Psoas muscle (tissue), 8 donors: ENCODE data around the gene ZNF607. TPM values are rescaled to one million over a fixed set of nuclear protein-coding genes. Genes with fewer than 3 reads are reported as not detected.
A peak's percentile ranks its signal among the peaks of the same experiment; 100 is the strongest.

Source experiments
- ATAC-seq, 4 donors: fragments of 200-7000 bp; cut with Tn5 transposase; one replicate each; pipeline ENCODE4 v1.9.1; 2020; ENCODE audit warnings: moderate library complexity in 3 of 4, mild to moderate bottlenecking in 2 of 4
- DNase-seq, 2 donors: peaks; one replicate each; pipeline ENCODE4 v3.0.0-alpha.2; 2020
- H3K27ac ChIP-seq: fragments of 200-600 bp; one replicate; pipeline ENCODE4 v1.8.0; 2022
- H3K27me3 ChIP-seq, 3 donors: fragments of 200-600 bp in 1 of 3; one replicate each; pipeline versions ENCODE4 v1.6.1 to v1.8.0; 2013 to 2022; ENCODE audit warnings: low read length in 2 of 3, mild to moderate bottlenecking in 2 of 3, moderate library complexity in 1 of 3; ENCODE audit not compliant: insufficient read depth in 3 of 3
- H3K36me3 ChIP-seq, 2 donors: fragments of 200-600 bp in 1 of 2; one replicate each; pipeline versions ENCODE4 v1.6.1 to v1.8.0; 2013 to 2022; ENCODE audit warnings: low read depth in 1 of 2, mild to moderate bottlenecking in 1 of 2, moderate library complexity in 1 of 2; ENCODE audit not compliant: insufficient read depth in 1 of 2
- H3K4me1 ChIP-seq: fragments of 200-600 bp; one replicate; pipeline ENCODE4 v1.8.0; 2022
- H3K4me3 ChIP-seq: fragments of 200-600 bp; one replicate; pipeline ENCODE4 v1.8.0; 2022; ENCODE audit warnings: mild to moderate bottlenecking
- H3K9me3 ChIP-seq: fragments of 200-600 bp; one replicate; pipeline ENCODE4 v1.8.0; 2022
- CTCF ChIP-seq: fragments of 200-600 bp; IDR thresholded peaks from one replicate; pipeline ENCODE4 v1.8.0; 2022; ENCODE audit warnings: antibody characterized with exemption
- WGBS, 3 donors: extraction: QIAGEN DNeasy Blood & Tissue Kit; methylation state at CpG; one replicate each; pipeline versions ENCODE4 v1.1.6 to v1.1.7; 2013; 5-methylcytosine and 5-hydroxymethylcytosine counted together
- intact Hi-C, 2 donors: fragments of 100-400 bp; cut with DNase I; formaldehyde crosslinking; loops; one replicate each; pipeline versions ENCODE4 v1.11.0 to v1.14.2; 2022
- polyA plus RNA-seq, 3 donors: library from polyadenylated mRNA; stranded (reverse); fragments of 200-250 nt; gene quantifications; one replicate each; pipeline ENCODE4 v1.2.3, GENCODE V29; 2013
- total RNA-seq, 4 donors: library from RNA; stranded (reverse); fragmentation: NEBNext Ultra II Directional in 2 of 4; extraction: Animal tissue kit (Norgen Biotek cat#: 25700) in 2 of 4; gene quantifications; one replicate each; pipeline versions ENCODE4 v1.2.1 to v1.2.4, GENCODE V29; 2021 to 2023
- donor health status: healthy with polysubstance abuse.
- donor health status: DM: no; HTN: no; CAD: no; lungs with moderate emphysema.
- donor health status: Bipolar disorder and iron deficiency.
- donor health status: healthy.
- donor health status: DM: yes; HTN: yes; CAD: no.
- donor health status: DM: no; HTN: no; CAD: no.
- donor health status: DM: no; HTN: no; CAD: no.
- donor health status: DM: yes; HTN: yes; CAD: no.

The ZNF607 gene
- total and polyA plus RNA-seq, 7 donors, result 1.2 to 5.8 (median 1.5) TPM

- no peaks in the 10 kb centered on the region for H3K27me3 ChIP-seq
- peaks cover 0 to 7% of the 10 kb centered on the region in 2 donors for H3K36me3 ChIP-seq
- WGBS, 3 donors, result 7 to 8% (median 7%) methylated on average over 8 of the region's 8 CpGs
- TF ChIP-seq CTCF, result no peak
- peak overlapping the region; percentile 57 for H3K27ac ChIP-seq
- H3K4me3 ChIP-seq, result peak overlapping the region; percentile 96
- H3K4me1 ChIP-seq, result peaks cover 12% of the 10 kb centered on the region
- intact Hi-C loops, result no loop called here
- peaks cover 4% of the 10 kb centered on the region for H3K9me3 ChIP-seq
- ATAC-seq, result no peak
- DNase-seq, result no peak
Observed at GRCh38 chr19:37719927-37720265, 335 bp upstream of the ZNF607 start.

GRCh38 chr19:37718304-37718703 is 1.3 kb downstream of the ZNF607 start:
- Histone ChIP-seq H3K4me3 (peak overlapping the region; percentile 96), H3K36me3 (peaks cover 0 to 10% of the 10 kb centered on the region in 2 donors), H3K27me3 (no peaks in the 10 kb centered on the region), H3K27ac (no peak overlapping the region), H3K4me1 (peaks cover 12% of the 10 kb centered on the region), H3K9me3 (peaks cover 2% of the 10 kb centered on the region)
- intact Hi-C loops, result no loop called here
- ATAC-seq (no peak), DNase-seq (no peak)
- 51 to 56% (median 52%) methylated on average over 10 of the region's 10 CpGs for WGBS, 3 donors
- no peak for TF ChIP-seq CTCF

GRCh38 chr19:37716140-37716539 is 3.4 kb downstream of the ZNF607 start:
- Histone ChIP-seq H3K27me3 (no peaks in the 10 kb centered on the region), H3K27ac (no peak overlapping the region), H3K4me1 (peaks cover 12% of the 10 kb centered on the region), H3K36me3 (peaks cover 2 to 15% of the 10 kb centered on the region in 2 donors), H3K9me3 (no peaks in the 10 kb centered on the region), H3K4me3 (no peak overlapping the region)
- ATAC-seq (no peak), DNase-seq (no peak)
- intact Hi-C loops, result no loop called here
- no peak for TF ChIP-seq CTCF
- WGBS, 3 donors, result 96 to 97% (median 96%) methylated on average over 2 of the region's 2 CpGs

GRCh38 chr19:37706052-37706605 is 13.4 kb downstream of the ZNF607 start:
- Histone ChIP-seq H3K36me3 (peaks cover 0 to 68% of the 10 kb centered on the region in 2 donors), H3K4me3 (no peak overlapping the region), H3K4me1 (no peaks in the 10 kb centered on the region), H3K27ac (no peak overlapping the region), H3K27me3 (no peaks in the 10 kb centered on the region), H3K9me3 (peaks cover 10% of the 10 kb centered on the region)
- ATAC-seq (no peak), DNase-seq (no peak)
- WGBS, 3 donors, result 89 to 95% (median 90%) methylated on average over 7 of the region's 7 CpGs
- intact Hi-C loops, result no loop called here
- TF ChIP-seq CTCF, result no peak

GRCh38 chr19:37699057-37699456 is 20.5 kb downstream of the ZNF607 start:
- no peak overlapping the region for H3K27ac ChIP-seq

More at GRCh38 chr19:37699057-37699456, 20.5 kb downstream of the ZNF607 start:
- ATAC-seq (no peak), DNase-seq (no peak)
- Histone ChIP-seq H3K4me1 (no peaks in the 10 kb centered on the region), H3K36me3 (peaks cover 6 to 51% of the 10 kb centered on the region in 2 donors), H3K9me3 (peaks cover 41% of the 10 kb centered on the region), H3K4me3 (no peak overlapping the region), H3K27me3 (no peaks in the 10 kb centered on the region)
- intact Hi-C loops, result no loop called here
- TF ChIP-seq CTCF, result no peak
- WGBS, 3 donors, result 61 to 70% (median 65%) methylated on average over 5 of the region's 5 CpGs
